Measurements from ENCODE around the gene RNF213. TPM values are rescaled to one million over a fixed set of nuclear protein-coding genes. Genes with fewer than 3 reads are reported as not detected.

RNF213 gene
- total RNA-seq, 1 donor from 2014 or later = 120 TPM

DNA sequence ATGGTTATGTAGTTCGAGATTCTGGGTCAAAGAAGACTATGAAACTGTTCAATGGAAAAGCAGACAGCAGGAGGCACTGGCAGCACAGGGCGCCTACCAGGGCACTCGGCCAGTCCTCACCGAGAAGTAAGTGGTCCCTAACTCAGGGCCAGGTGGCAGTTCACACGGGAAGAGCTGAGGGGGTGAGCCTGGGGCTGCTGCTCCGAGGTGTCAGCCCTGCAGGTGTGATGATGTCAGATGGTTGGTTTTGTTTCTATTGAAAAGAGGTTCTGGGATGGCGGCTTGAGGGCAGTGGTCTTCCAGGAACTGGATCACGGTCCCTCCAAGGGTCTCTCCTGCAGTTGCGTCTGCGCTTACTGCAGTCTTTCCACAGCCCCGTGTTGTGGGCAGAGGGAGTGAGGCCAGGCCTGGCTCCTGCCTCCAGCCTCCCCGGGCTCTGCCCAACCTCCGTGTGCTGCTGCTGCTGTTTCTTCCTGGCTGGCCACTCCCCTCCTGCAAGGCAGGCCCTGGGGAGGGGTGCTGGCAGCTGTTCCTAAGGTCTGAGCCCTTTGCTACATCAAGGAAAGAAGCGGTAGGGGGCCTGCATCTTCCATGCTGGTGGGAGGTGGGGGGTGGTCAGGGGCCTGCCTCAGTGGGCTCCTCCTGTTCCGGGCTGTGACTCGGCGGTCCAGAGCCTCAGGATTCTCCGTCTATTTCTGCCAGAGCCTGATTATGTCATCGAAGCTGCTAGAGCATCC lies 22.6 kb downstream of the RNF213 start:
- H2AFZ ChIP-seq (ENCODE audit: low read depth, low read length) = no peak overlapping the region
- Mint-ChIP-seq H3K4me3 (ENCODE audit: unreplicated experiment) (no peak overlapping the region), H3K36me3 (ENCODE audit: low read depth, unreplicated experiment) (peaks cover 14% of the 10 kb centered on the region), H3K27me3 (ENCODE audit: low read depth, unreplicated experiment) (no peaks in the 10 kb centered on the region), H3K4me1 (ENCODE audit: low read depth, unreplicated experiment) (peaks cover 5% of the 10 kb centered on the region), H3K27ac (ENCODE audit: unreplicated experiment) (no peak overlapping the region), H3K9me3 (ENCODE audit: unreplicated experiment) (no peaks in the 10 kb centered on the region)
- H3K9ac ChIP-seq (ENCODE audit: low read length) = no peak overlapping the region
- peaks cover 5% of the 10 kb centered on the region for H3K4me1 ChIP-seq (ENCODE audit: insufficient read depth, low read length)
- peaks cover 29% of the 10 kb centered on the region for H4K20me1 ChIP-seq (ENCODE audit: insufficient read depth, low read length)
- H3K36me3 ChIP-seq (ENCODE audit: insufficient read depth, low read length) = no peaks in the 10 kb centered on the region
- FAIRE-seq (no peak), DNase-seq (ENCODE audit: low read depth) (no peak)
- no peak overlapping the region for H3K4me2 ChIP-seq (ENCODE audit: low read length)
- no peak overlapping the region for H3K4me3 ChIP-seq (ENCODE audit: insufficient read depth, low read depth, low read length)
- no peaks in the 10 kb centered on the region for H3K27me3 ChIP-seq (ENCODE audit: insufficient read depth, low read length)
- H3K79me2 ChIP-seq (ENCODE audit: insufficient read depth, low read length) = no peaks in the 10 kb centered on the region
- no peak overlapping the region for H3K27ac ChIP-seq (ENCODE audit: low read depth, low read length)
- no peaks in the 10 kb centered on the region for H3K9me3 ChIP-seq (ENCODE audit: insufficient read depth, low read depth, low read length)
- TF ChIP-seq, protein P1, sequence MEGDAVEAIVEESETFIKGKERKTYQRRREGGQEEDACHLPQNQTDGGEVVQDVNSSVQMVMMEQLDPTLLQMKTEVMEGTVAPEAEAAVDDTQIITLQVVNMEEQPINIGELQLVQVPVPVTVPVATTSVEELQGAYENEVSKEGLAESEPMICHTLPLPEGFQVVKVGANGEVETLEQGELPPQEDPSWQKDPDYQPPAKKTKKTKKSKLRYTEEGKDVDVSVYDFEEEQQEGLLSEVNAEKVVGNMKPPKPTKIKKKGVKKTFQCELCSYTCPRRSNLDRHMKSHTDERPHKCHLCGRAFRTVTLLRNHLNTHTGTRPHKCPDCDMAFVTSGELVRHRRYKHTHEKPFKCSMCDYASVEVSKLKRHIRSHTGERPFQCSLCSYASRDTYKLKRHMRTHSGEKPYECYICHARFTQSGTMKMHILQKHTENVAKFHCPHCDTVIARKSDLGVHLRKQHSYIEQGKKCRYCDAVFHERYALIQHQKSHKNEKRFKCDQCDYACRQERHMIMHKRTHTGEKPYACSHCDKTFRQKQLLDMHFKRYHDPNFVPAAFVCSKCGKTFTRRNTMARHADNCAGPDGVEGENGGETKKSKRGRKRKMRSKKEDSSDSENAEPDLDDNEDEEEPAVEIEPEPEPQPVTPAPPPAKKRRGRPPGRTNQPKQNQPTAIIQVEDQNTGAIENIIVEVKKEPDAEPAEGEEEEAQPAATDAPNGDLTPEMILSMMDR (IDR thresholded peaks at IDR 0.05; ENCODE audit: insufficient read depth, low read depth, low read length) = no peak
- no peak for TF ChIP-seq EZH2 (IDR thresholded peaks at IDR 0.05; ENCODE audit: insufficient read depth, low read length)

DNA sequence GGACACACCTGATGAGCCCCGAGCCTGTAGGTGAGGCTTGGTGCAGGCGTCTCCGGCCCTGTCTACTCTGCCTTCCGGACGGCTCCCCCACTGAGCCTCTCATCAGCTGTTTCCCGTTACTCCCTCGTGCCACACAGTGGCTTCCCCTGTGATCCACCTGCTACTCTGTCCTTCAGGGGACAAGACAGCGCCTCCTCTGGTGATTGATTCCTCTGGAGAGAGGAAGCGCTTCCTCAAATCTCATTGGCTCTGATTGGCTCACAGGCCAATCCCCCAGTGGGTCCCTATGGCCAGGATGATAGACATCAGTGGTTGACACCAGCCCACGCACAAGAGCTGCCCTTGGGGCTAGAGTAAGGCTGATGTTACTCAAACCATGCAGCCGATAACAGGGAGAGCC lies 24.0 kb downstream of the RNF213 start:
- Mint-ChIP-seq H3K4me1 (ENCODE audit: low read depth, unreplicated experiment) (peaks cover 8% of the 10 kb centered on the region), H3K27ac (ENCODE audit: unreplicated experiment) (no peak overlapping the region), H3K9me3 (ENCODE audit: unreplicated experiment) (no peaks in the 10 kb centered on the region), H3K4me3 (ENCODE audit: unreplicated experiment) (no peak overlapping the region), H3K36me3 (ENCODE audit: low read depth, unreplicated experiment) (peaks cover 16% of the 10 kb centered on the region), H3K27me3 (ENCODE audit: low read depth, unreplicated experiment) (no peaks in the 10 kb centered on the region)
- FAIRE-seq = no peak
- H3K36me3 ChIP-seq (ENCODE audit: insufficient read depth, low read length) = no peaks in the 10 kb centered on the region
- peaks cover 2% of the 10 kb centered on the region for H3K4me1 ChIP-seq (ENCODE audit: insufficient read depth, low read length)
- H4K20me1 ChIP-seq (ENCODE audit: insufficient read depth, low read length) = peaks cover 20% of the 10 kb centered on the region
- no peak overlapping the region for H3K4me3 ChIP-seq (ENCODE audit: insufficient read depth, low read depth, low read length)
- no peaks in the 10 kb centered on the region for H3K27me3 ChIP-seq (ENCODE audit: insufficient read depth, low read length)
- no peaks in the 10 kb centered on the region for H3K9me3 ChIP-seq (ENCODE audit: insufficient read depth, low read depth, low read length)
- H3K9ac ChIP-seq (ENCODE audit: low read length) = no peak overlapping the region
- H3K27ac ChIP-seq (ENCODE audit: low read depth, low read length) = no peak overlapping the region
- no peak overlapping the region for H3K4me2 ChIP-seq (ENCODE audit: low read length)
- no peak for TF ChIP-seq EZH2 (IDR thresholded peaks at IDR 0.05; ENCODE audit: insufficient read depth, low read length)
- TF ChIP-seq, protein P1 (IDR thresholded peaks at IDR 0.05; ENCODE audit: insufficient read depth, low read depth, low read length) = no peak
- no peaks in the 10 kb centered on the region for H3K79me2 ChIP-seq (ENCODE audit: insufficient read depth, low read length)
- no peak overlapping the region for H2AFZ ChIP-seq (ENCODE audit: low read depth, low read length)
- no peak for DNase-seq (ENCODE audit: low read depth)

DNA sequence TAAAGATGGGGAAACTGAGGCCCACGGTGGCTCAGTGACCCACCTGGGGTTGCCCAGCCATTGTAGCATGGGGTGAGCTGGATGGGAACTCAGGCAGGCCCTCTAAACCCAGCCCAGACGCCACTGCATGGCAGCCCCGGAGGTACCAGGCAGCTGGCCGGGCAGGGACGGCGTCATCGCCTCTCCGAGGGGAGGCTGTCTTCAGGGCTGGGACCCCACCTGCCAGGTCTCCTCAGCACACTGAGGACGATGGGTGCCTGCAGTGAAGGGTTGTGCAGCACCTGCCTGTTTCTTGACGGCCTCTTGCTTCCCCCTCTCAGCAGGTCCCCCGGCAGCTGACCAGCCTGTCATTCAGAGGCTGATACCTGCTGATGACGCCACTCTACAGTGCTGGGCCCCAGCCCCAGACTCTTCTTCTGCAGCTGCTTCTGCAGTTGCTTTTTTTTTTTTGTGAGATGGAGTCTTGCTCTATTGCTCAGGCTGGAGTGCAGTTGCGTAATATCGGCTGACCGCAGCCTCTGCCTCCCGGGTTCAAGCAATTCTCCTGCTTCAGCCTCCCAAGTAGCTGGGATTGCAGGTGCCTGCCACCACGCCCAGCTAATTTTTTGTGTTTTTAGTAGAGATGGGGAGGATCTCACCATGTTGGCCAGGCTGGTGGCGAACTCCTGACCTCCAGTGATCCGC lies 24.7 kb downstream of the RNF213 start:
- Mint-ChIP-seq H3K27me3 (ENCODE audit: low read depth, unreplicated experiment) (no peaks in the 10 kb centered on the region), H3K27ac (ENCODE audit: unreplicated experiment) (no peak overlapping the region), H3K36me3 (ENCODE audit: low read depth, unreplicated experiment) (peaks cover 19% of the 10 kb centered on the region), H3K4me1 (ENCODE audit: low read depth, unreplicated experiment) (peaks cover 3% of the 10 kb centered on the region), H3K9me3 (ENCODE audit: unreplicated experiment) (no peaks in the 10 kb centered on the region), H3K4me3 (ENCODE audit: unreplicated experiment) (no peak overlapping the region)
- Histone ChIP-seq H3K4me2 (ENCODE audit: low read length) (no peak overlapping the region), H3K4me3 (ENCODE audit: insufficient read depth, low read depth, low read length) (no peak overlapping the region), H4K20me1 (ENCODE audit: insufficient read depth, low read length) (peaks cover 17% of the 10 kb centered on the region), H3K9me3 (ENCODE audit: insufficient read depth, low read depth, low read length) (no peaks in the 10 kb centered on the region), H3K79me2 (ENCODE audit: insufficient read depth, low read length) (no peaks in the 10 kb centered on the region), H3K27ac (ENCODE audit: low read depth, low read length) (no peak overlapping the region), H3K36me3 (ENCODE audit: insufficient read depth, low read length) (no peaks in the 10 kb centered on the region), H3K9ac (ENCODE audit: low read length) (no peak overlapping the region), H3K4me1 (ENCODE audit: insufficient read depth, low read length) (no peaks in the 10 kb centered on the region), H2AFZ (ENCODE audit: low read depth, low read length) (no peak overlapping the region), H3K27me3 (ENCODE audit: insufficient read depth, low read length) (no peaks in the 10 kb centered on the region)
- TF ChIP-seq, protein P1 (IDR thresholded peaks at IDR 0.05; ENCODE audit: insufficient read depth, low read depth, low read length) = no peak
- TF ChIP-seq EZH2 (IDR thresholded peaks at IDR 0.05; ENCODE audit: insufficient read depth, low read length) = no peak
- DNase-seq (ENCODE audit: low read depth) = no peak
- no peak for FAIRE-seq
